IMR-90 (cell line): Measurements from ENCODE around the gene ZNF630.
"Not testable (repeated sequence)": the region's sequence is repeated elsewhere in the genome, so short reads cannot be mapped to it uniquely, and the experiment has no call there.

Experiments
- BHLHE40 ChIP-seq: fragments of 150-350 bp; IDR thresholded peaks from 2 replicates; pipeline ENCODE4 v1.6.1; 2016; ENCODE audit warnings: mild to moderate bottlenecking, low read depth, low read length
- CEBPB ChIP-seq: IDR thresholded peaks from 2 replicates; pipeline ENCODE4 v1.6.1; 2012; ENCODE audit warnings: low read depth, low read length, improper control_type of control experiment
- FOS ChIP-seq: fragments of 150-350 bp; IDR thresholded peaks from 2 replicates; pipeline ENCODE4 v1.6.1; 2016; ENCODE audit warnings: low read depth, low read length
- MAFK ChIP-seq: IDR thresholded peaks from 2 replicates; pipeline ENCODE4 v1.6.1; 2012; ENCODE audit warnings: low read depth, low read length, improper control_type of control experiment
- MAZ ChIP-seq: IDR thresholded peaks from 2 replicates; pipeline ENCODE4 v1.6.1; 2012; ENCODE audit warnings: low read depth, mild to moderate bottlenecking, low read length, improper control_type of control experiment, moderate library complexity, borderline replicate concordance
- MXI1 ChIP-seq: IDR thresholded peaks from 2 replicates; pipeline ENCODE4 v1.6.1; 2012; ENCODE audit warnings: low read depth, mild to moderate bottlenecking, low read length, moderate library complexity, borderline replicate concordance
- NFE2L2 ChIP-seq: fragments of 150-350 bp; IDR thresholded peaks from 2 replicates; pipeline ENCODE4 v1.6.1; 2016; ENCODE audit warnings: low read depth, mild to moderate bottlenecking, low read length
- POLR2A ChIP-seq: IDR thresholded peaks from 2 replicates; pipeline ENCODE4 v1.6.1; 2012; ENCODE audit warnings: mild to moderate bottlenecking, low read depth, low read length
- RAD21 ChIP-seq: IDR thresholded peaks from 2 replicates; pipeline ENCODE4 v1.6.1; 2012; ENCODE audit warnings: low read length, improper control_type of control experiment
- RCOR1 ChIP-seq: IDR thresholded peaks from 2 replicates; pipeline ENCODE4 v1.6.1; 2012; ENCODE audit warnings: mild to moderate bottlenecking, low read length, improper control_type of control experiment; ENCODE audit not compliant: insufficient replicate concordance
- RFX5 ChIP-seq: IDR thresholded peaks from 2 replicates; pipeline ENCODE4 v1.8.0; 2012; ENCODE audit warnings: low read depth, mild to moderate bottlenecking, low read length, moderate library complexity
- SMC3 ChIP-seq: fragments of 150-350 bp; IDR thresholded peaks from 2 replicates; pipeline ENCODE4 v1.6.1; 2016; ENCODE audit warnings: low read depth, mild to moderate bottlenecking, antibody characterized with exemption, low read length, moderate library complexity
- TF ChIP-seq, protein P1 (sequence below): conservative IDR thresholded peaks from 2 replicates; pipeline ENCODE4 v1.5.1; 2012; ENCODE audit warnings: mild to moderate bottlenecking, low read depth, low read length, improper control_type of control experiment
- TF ChIP-seq, protein P2 (sequence below): fragments of 150-350 bp; IDR thresholded peaks from 2 replicates; pipeline ENCODE4 v1.6.1; 2017; ENCODE audit warnings: mild to moderate bottlenecking, antibody characterized with exemption, low read length, low read depth

DNA sequence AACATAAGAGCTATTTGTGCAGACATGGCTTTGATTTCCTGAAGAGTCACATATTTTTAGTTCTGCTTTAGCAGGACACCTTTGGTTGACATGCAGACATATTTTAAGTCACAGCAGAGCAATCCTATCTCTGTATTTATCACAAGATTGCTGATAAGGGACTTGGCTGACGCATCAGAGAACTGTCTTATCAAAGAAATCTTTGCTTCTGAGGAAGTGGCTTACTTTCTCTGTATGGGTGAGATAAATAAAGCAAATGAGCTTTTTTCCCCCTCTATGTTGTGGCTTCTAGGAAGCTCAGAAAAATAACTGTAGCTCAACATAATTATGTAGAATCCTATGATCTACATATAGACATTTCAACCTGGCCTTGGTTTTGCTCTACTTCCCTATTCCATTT is 51.5 kb downstream of the ZNF630 start:
- TF ChIP-seq, protein P1, sequence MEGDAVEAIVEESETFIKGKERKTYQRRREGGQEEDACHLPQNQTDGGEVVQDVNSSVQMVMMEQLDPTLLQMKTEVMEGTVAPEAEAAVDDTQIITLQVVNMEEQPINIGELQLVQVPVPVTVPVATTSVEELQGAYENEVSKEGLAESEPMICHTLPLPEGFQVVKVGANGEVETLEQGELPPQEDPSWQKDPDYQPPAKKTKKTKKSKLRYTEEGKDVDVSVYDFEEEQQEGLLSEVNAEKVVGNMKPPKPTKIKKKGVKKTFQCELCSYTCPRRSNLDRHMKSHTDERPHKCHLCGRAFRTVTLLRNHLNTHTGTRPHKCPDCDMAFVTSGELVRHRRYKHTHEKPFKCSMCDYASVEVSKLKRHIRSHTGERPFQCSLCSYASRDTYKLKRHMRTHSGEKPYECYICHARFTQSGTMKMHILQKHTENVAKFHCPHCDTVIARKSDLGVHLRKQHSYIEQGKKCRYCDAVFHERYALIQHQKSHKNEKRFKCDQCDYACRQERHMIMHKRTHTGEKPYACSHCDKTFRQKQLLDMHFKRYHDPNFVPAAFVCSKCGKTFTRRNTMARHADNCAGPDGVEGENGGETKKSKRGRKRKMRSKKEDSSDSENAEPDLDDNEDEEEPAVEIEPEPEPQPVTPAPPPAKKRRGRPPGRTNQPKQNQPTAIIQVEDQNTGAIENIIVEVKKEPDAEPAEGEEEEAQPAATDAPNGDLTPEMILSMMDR = not testable (repeated sequence)
- TF ChIP-seq FOS, BHLHE40, POLR2A, CEBPB, MAZ, MXI1, SMC3, RAD21, MAFK, RFX5, RCOR1, NFE2L2: not testable (repeated sequence)
- TF ChIP-seq, protein P2, sequence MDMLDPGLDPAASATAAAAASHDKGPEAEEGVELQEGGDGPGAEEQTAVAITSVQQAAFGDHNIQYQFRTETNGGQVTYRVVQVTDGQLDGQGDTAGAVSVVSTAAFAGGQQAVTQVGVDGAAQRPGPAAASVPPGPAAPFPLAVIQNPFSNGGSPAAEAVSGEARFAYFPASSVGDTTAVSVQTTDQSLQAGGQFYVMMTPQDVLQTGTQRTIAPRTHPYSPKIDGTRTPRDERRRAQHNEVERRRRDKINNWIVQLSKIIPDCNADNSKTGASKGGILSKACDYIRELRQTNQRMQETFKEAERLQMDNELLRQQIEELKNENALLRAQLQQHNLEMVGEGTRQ = not testable (repeated sequence)
